ENCODE measurements around the gene BTBD18.

Gene BTBD18

DNA sequence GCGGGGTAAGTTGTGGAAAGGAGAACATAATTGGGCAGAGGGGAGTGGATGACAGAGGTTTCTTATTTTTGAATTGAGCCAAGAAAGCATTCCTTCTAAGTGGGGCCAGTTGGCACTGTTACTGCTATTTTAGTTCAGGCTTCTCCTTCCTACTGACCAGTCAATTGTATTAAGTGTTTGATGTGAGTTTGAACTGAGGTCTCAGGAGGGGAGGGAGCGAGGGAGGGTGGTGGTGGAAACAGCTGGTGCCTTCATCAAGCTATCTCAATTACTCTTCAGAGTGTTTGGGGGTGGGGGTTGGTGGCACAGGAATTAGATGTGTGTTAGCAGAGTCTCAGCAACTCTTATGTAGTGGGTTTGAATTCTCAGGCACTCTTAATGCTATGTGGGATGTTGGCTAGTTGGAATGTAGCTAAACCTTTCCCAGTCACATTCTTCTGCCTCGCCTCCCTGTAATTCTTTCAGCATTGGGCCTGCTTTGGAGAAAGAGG is 24.5 kb upstream of the BTBD18 start:
- DNase-seq (ENCODE audit: low read depth) = no peak

DNA sequence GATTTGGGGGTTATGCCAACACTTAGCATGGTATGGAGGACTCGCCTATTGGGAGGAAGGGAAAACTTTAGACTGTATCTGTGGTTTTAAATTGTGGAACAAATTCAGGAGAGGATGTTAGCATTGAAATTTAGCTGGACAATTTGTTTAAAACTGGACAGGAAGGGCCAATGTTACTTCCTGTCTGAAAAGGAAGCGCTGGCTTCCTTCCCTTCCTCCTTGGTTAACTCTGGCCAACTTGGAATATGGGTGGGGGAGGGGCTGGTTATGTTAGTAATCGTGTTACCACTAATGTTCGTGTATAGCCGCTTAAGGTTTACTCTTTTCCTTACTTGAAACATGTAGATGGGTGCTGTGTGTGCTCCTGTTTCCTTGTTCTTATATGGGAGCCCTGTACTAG is 23.9 kb upstream of the BTBD18 start:
- DNase-seq (ENCODE audit: low read depth) = no peak

DNA sequence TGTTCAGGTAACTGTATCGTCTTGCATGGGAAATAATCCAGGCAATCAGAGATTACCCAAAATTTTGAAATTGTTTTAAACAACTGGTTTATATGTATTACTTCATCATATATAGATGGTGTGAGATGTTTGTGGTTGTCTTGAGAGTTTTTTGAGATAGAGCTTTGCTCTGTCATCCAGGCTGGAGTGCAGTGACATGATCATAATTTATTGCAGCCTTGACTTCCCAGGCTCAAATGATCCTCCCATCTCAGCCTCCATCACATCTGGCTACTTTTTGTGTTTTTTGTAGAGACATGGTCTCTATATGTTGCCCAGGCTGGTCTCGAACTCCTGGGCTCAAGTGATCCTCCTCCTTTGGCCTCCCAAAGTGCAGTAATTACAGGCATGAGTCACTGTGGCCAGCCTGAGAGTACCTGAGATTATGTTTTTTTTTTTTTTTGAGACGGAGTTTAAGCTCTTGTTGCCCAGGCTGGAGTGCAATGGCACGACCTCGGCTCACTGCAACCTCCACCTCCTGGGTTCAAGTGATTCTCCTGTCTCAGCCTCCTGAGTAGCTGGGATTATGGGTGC is 21.5 kb upstream of the BTBD18 start:
- no peak for DNase-seq (ENCODE audit: low read depth)

DNA sequence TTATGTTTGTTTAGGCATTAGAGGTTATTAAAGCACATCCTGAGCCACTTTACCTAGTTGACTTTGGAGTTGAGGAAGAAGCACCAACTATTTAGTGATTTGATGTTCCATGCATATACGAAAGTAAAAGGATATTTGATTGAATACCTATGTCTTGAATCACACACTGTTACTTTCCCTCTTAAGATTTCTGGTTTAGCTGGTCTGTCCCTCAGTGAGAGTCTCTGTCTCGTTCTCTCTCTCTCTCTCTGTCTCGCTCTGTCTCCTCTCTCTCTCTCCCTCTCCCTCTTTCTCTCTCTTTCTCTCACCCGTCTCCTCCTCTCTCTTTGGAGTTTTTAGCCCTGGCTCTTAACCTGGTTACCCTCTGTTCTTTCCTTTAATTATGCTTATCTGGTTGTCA is 20.9 kb upstream of the BTBD18 start:
- no peak for DNase-seq (ENCODE audit: low read depth)

DNA sequence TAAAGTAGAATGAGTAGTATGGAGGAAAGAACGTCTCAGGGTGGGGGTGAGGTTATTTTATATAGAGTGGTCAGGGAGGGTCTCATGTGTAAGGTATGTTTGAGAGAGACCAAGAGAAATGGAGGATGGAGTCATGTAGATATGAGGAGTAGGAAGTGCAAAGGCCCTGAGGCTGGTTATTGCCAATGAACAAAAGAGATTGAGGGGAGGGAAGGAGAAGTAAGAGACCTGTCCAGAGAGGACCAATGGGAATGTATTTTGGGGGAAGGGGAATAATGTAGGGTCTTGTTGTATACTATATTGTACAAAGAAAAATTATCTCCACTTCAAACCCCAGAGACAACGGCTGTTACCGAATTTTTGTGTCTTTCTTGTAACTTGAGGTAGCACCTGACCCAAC is 19.7 kb upstream of the BTBD18 start:
- DNase-seq (ENCODE audit: low read depth) = no peak

DNA sequence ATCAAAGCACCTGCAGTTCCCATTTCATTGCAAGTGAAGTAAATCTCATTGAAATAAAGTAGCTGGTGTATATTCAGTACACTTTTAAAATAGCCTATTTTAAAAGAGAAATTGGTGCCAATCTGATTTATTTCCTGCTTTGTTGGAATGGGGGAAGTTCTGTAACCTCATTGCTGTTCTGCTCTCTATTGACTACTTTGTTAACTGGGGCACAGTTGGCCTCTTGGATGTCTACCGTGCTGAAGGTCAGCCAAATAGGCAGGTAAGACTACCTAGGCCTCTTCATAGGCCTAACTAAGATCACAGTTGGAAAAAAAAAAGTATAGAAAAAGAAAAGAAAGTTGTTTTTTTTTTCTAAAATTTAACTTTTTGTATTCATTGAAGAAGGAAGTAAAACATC is 19.2 kb upstream of the BTBD18 start:
- no peak for DNase-seq (ENCODE audit: low read depth)

DNA sequence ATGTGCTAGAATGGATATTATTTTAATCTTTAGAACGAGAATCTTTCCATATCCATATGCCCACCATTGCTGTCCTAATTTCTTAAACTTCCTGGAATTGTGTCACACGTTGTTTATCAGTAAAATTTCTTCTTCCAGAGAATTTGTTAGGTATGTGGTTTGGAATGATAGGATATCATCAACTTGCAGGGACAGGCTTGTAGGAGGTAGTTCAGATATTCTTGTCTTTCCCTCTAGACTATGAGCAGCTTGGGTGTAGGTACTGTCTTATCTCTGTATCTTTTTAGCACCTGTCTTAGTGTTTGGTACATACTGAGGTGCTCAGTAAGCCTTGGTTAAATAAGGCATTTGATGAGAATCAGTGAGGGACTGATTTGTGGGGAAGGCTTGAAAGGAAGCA is 13.4 kb upstream of the BTBD18 start:
- DNase-seq (ENCODE audit: low read depth) = no peak

DNA sequence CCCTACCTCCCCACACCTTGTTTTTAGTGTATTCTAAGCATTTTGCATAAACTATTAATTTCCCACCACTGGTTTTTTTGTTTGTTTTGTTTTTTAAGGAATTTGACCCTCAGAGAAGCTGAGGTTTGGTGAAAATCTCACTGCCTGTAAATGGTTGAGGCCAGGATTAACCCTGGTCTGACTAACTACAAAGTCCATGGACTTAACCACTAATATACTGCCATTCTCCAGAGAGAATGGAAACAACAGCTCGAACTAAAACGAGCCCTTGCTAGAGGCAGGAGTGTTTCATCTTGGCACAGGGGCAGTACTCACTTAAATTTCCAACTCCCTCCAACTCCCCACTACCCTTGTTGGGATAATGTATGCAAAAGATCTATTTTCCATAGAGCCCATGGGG is 12.9 kb upstream of the BTBD18 start:
- no peak for DNase-seq (ENCODE audit: low read depth)

DNA sequence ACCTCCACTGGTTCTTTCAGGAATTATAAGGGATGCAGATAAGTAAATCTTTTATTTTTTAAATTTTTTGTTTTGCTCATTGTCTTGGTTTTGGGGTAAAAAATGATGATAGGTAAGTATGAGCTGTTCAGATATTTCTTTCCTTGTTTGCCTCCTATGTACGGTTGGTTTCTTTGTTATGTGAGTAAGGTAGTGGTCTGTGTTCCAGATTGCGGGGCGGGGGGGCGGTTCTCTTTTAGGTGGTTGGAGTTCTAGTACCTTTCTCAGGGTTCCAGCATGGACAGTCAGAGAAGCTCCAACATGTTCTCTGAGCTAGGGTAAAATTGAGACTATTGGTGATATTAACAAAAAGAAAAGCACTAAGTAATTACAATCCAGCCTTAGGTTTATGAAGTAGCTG is 12.4 kb upstream of the BTBD18 start:
- no peak for DNase-seq (ENCODE audit: low read depth)

DNA sequence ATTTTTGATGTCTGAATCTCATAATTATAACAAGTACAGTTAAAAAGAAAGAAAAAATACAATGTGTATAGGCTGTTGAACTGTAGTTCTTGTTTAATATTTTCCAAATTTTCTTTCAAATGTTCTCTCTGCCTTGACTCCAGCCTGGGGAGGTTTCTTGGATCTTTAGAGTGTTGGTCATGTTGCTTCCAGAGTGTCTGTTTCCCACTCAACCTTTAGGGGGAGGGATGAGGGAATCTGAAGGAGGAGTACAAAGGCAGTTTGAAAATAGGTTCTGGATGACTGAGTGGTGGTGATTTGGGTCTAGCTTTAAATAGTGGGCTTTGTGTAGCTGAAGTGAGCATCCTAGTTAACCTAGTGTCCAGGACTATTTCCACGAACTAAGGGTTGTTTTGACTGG is 11.9 kb upstream of the BTBD18 start:
- no peak for DNase-seq (ENCODE audit: low read depth)

DNA sequence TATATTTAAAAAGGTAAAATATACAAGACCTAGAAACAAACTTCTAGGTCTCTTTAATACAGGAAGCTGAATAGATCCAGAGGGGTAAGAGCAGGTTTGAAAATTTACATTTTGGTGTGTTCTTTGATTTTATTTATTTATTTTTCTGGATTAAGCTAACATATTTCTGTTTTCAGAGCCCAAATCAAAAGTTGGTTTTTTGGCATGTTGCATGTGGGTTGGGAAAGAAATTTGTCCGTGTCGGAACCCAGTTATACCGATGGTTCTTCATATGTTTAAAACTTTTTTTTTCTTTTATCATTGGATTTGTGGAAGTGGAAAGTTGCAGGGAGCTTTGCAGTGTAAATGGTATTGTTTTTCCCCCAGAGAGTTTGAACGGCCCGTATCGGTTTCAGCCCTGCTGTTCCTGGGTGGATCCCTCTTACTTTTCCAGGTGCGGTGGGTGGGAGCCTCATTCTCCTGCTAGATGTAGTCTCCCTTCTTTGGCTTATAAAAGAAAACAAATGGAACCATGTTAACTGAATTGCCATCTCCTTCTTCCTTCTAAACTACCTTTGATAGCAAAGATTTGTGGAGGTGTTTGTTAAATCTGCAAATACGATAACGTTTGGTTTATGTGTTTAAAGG is 10.7 kb upstream of the BTBD18 start:
- no peak for DNase-seq (ENCODE audit: low read depth)

DNA sequence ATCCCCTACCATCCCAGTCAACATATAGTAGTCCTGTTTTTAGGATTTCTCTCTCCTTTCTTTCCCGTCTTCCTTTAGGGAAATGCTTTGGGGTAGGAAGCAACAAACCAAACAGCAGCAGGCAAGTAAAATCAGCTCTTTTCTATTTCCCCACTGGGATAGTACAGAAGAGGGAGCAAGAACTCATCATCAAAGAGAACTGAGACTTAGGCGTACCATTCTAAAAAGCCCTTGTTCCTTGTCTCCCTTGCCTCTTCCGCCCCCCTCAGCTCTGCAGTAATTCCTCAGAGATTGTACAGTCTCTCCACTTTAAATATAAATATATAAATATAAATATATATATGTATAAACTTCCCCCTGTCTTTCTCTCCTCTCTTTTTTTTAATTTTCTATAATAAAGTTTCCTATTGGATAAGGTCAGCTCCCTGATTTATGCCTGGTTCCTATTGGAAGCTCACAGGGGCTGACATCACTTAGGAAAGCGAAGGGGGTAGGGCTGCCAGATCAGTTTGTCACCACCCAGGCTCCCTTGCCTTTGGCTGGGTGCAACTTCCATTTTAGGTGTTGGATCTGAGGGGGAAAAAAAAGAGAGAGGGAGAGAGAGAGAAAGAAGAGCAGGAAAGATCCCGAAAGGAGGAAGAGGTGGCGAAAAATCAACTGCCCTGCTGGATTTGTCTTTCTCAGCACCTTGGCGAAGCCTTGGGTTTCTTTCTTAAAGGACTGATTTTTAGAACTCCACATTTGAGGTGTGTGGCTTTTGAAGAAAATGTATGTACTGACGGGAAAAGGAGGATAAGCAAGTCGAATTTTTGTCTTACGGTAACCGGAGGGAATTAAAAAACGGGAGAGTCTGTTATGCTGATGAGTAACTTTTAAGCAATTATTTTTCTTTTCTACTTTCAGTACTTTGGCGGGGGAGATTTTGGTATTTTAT is 9.9 kb upstream of the BTBD18 start, which contains the start of gene CTNND1:
TSS of gene CTNND1 (plus strand) at position 502 of the 934 bp plus-strand sequence. CDS start 29,677 bp downstream, outside the sequence.
- DNase-seq (ENCODE audit: low read depth) = no peak

DNA sequence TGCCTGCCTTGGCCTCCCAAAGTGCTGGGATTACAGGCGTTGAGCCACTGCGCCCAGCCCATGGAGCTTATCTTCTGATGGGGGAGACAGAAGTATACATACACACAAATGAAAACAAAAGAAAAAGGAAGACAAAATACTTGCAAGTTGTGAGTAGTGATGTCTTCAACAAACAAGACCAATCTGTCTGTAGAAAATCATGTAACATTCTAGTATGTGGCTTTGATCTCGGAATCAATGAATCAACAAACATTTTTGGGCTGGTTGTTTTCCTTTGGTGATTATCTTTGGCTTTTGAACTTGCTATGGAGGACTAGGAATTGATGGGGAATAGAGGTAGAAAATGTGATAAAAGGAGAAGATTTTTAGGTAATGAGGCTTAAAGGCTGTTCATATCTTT is 6.6 kb upstream of the BTBD18 start:
- DNase-seq (ENCODE audit: low read depth) = no peak

DNA sequence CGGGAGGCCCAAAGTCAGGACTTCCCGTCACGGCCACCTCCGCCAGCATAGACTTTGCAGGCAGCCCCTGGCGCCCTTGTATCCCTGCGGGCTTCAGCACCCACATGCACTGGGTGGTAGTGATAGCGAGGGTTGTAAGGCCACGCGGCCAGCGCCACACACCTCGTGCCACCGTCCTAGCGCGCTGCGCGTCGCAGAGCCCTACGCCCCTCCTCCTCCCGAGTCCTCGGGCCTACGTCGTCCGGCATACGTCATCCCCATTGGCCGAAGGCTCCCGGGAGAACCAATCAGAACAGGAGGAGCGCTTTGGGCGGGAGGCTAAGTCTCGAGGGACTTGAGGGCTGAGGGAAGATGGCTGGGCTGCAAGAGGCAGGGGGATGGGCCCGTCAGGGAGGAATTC is 1.3 kb upstream of the BTBD18 start:
- no peak for DNase-seq (ENCODE audit: low read depth)

DNA sequence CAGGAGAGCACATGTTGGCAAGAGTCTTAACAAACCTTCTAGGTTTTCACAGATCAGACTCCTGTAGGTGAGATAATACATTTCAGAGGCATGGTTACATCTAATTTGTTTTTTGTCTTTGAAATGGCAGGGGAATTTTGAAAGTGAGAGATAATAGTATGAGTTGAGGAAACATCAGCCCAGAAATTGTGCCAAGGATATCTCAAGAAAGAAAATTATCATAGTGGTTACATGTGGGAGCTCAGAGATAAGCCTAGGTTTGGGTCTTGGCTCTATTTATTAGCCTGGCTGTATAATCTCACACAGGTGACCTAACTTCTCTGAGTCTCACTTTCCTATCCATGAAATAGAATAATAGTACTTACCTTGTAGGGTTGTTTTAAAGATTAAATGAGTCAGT is 443 bp downstream of the BTBD18 start:
- no peak for DNase-seq (ENCODE audit: low read depth)

DNA sequence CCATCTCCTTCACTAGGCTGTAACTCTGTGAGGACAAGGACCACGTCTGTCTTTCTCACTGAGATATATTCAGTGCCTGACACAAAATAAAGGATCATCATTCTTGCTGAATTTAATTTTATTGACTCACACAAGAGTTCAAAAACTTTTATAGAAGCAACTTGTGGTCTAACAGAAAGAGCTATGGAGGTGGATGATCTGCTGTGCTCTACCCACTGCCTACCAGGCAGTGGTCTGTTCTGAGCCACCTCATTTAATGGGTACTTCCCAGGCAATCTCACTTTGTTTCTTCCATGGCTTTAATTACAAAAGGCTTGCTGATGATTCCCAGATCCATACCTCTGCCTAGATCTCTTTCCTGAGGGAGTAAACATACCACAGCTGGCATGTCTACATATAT is 4.7 kb downstream of the BTBD18 start:
- DNase-seq (ENCODE audit: low read depth) = no peak

DNA sequence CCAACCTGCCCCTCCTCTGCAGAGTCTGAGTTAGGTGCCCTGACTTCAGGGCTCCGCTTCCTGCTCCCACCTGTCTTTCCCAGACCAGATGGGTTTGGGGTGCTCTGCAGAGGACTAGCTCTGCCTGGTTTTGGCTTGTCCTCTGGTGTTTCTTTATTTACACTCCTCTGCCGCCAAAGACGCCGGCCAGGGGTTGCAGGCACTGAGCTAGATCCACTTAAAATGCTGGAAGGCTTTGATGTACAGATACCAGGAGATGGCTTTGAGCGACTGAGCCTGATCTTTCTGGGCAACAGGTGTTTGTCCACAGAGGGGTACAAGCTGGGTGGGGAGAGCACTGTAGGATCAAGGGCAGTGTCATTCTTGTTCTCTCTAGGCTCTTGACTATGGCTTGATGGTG is 6.4 kb downstream of the BTBD18 start:
- no peak for DNase-seq (ENCODE audit: low read depth)

DNA sequence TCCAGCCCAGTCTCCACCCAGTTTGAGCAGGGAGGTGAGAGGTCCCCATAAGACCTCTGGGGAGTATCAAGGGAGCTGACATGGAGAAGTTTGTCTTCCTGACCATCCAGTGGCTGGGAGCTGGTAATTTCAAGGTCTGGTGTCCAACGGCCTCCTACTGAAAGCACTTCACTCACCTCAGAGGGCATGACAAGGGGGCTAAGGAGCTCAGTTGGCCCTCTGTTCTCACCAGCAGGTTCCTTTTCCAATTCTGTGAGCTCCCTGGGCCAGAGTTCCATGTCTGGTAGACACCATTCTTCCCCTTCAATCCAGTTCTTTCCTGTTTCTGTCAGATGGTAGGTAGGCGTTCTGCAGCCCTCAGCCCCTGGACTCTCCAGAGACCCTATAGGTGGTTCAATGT is 7.3 kb downstream of the BTBD18 start:
- DNase-seq (ENCODE audit: low read depth) = no peak

DNA sequence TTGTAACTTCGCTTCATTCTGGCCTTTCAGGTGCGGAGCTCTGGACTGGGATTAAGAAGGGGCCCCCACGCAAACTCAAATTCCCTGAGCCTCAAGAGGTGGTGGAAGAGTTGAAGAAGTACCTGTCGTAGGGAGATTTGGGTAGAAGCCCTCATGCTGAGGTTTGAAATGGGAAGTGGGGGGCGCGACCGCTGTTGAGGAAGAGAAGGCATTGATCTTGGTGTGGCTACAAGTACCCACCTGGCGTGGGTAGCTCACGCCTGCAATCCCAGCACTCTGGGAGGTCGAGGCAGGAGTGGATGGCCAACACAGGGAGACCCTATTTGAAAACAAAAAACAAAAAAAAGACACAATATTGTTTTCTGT is 9.5 kb downstream of the BTBD18 start:
- DNase-seq (ENCODE audit: low read depth) = no peak

DNA sequence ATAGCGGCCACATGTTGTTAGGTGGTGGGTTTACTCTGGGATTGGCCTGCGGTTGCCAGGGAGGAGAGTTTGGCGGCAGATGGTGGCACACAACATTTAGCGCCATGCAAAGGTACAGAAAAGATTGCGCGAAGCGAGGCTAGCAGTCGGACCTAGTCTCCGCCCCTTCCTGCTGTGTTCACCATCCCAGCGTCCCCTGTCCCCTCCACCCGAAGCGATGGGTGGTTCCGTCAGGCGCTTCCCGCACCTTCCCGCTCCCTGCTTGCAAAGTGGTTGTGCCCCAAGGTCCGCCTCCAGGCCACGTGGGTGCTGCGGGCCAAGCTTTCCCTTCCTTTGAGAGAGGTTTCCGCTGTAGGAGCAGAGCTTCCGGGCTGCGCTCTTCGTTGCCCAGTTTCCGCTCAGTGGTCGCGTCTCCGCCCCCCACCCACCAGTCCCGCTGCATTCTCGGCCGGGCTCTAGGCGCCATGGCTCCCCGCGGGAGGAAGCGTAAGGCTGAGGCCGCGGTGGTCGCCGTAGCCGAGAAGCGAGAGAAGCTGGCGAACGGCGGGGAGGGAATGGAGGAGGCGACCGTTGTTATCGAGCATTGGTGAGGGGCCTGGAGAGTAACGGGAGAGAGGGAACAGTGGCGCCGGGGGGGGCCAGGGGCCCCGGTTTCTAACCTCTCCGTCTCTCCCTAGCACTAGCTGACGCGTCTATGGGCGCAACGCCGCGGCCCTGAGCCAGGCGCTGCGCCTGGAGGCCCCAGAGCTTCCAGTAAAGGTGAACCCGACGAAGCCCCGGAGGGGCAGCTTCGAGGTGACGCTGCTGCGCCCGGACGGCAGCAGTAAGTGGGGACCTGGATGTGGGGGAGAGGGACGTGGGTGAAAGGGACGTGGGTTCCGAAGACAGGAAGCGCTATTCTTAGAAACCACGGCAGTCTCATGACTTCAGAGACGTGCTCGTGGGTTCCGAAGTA is 10.2 kb downstream of the BTBD18 start, which contains the start of gene SELENOH:
TSS of gene SELENOH (plus strand) at position 360 of the 955 bp plus-strand sequence. CDS start at position 465, 105 bp downstream.
- DNase-seq (ENCODE audit: low read depth) = peak; percentile 96

DNA sequence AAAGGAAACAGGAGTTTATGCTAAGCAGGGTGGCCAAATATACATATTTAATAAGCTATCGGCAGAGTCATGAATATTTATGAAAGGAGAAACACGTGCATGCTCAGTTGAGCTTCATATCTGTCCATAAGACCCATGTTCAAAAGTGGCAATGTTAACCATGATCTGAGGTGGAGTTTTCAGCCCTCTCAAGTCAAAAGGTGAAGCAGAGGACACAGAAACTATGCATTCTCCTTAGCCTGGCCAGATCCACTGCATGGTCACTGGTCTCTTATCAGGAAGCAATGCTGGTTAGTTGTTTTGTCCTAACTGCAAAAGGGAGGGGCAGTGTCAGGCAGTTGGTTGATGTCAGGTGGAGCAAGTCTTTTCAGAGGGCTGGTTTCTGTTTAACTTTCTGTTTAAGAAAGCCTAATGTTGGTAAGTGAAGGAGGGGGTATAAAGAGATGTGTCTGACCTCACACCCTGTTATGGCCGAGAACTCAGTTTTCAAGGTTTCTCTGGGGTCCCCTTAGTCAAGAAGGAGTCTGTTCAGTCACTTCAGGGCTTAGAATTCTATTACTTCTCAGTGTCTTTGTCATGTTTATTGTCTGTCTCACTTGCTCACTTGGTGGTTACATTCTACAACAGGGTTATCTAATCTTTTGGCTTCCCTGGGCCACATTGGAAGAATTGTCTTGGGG is 15.9 kb downstream of the BTBD18 start:
- no peak for DNase-seq (ENCODE audit: low read depth)

All from activated T-cell treated with anti-CD3 and anti-CD28 coated beads for 24 hours (primary cell).